ENCODE results near the gene PEX26.

- no peak for TF ChIP-seq EZH2 (IDR thresholded peaks at IDR 0.05; ENCODE audit: low read length, missing control alignments)
- TF ChIP-seq, protein P1, sequence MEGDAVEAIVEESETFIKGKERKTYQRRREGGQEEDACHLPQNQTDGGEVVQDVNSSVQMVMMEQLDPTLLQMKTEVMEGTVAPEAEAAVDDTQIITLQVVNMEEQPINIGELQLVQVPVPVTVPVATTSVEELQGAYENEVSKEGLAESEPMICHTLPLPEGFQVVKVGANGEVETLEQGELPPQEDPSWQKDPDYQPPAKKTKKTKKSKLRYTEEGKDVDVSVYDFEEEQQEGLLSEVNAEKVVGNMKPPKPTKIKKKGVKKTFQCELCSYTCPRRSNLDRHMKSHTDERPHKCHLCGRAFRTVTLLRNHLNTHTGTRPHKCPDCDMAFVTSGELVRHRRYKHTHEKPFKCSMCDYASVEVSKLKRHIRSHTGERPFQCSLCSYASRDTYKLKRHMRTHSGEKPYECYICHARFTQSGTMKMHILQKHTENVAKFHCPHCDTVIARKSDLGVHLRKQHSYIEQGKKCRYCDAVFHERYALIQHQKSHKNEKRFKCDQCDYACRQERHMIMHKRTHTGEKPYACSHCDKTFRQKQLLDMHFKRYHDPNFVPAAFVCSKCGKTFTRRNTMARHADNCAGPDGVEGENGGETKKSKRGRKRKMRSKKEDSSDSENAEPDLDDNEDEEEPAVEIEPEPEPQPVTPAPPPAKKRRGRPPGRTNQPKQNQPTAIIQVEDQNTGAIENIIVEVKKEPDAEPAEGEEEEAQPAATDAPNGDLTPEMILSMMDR (conservative IDR thresholded peaks at IDR 0.05 in 1 of 2, IDR thresholded peaks at IDR 0.05 in 1 of 2; ENCODE audit: low read depth in 1 of 2, low read length in 2 of 2) = no peak
These were observed 29.7 kb upstream of the PEX26 start for GRCh38 chr22:18048041-18048440.
